Spleen (tissue), 11 donors: Measurements from ENCODE around the gene MTERF1. TPM values are rescaled to one million over a fixed set of nuclear protein-coding genes. Genes with fewer than 3 reads are reported as not detected.

Experiments
- DNase-seq: peaks from one replicate; pipeline ENCODE4 v3.0.0-alpha.2; 2020
- H3K27ac ChIP-seq, 8 donors: fragments of 200-600 bp; sonication (generic) in 7 of 8; 1 replicate in 4 of 8; 2 replicates in 4 of 8; pipeline versions ENCODE4 v1.5.0 to v1.8.0; 2016 to 2021; ENCODE audit warnings: inconsistent platforms in 4 of 8, mild to moderate bottlenecking in 4 of 8, moderate library complexity in 1 of 8
- H3K27me3 ChIP-seq, 7 donors: fragments of 200-600 bp; sonication (generic) in 6 of 7; replicated peaks in 1 of 7; 1 replicate in 4 of 7; 2 replicates in 3 of 7; pipeline versions ENCODE4 v1.5.0 to v1.8.0; 2016 to 2021; ENCODE audit warnings: inconsistent platforms in 3 of 7, mild to moderate bottlenecking in 1 of 7
- H3K36me3 ChIP-seq, 6 donors: fragments of 200-600 bp; sonication (generic) in 5 of 6; 1 replicate in 4 of 6; 2 replicates in 2 of 6; pipeline versions ENCODE4 v1.5.0 to v1.8.0; 2016 to 2021; ENCODE audit warnings: inconsistent platforms in 2 of 6
- H3K4me1 ChIP-seq, 6 donors: fragments of 200-600 bp; sonication (generic) in 5 of 6; 1 replicate in 3 of 6; 2 replicates in 3 of 6; pipeline versions ENCODE4 v1.5.0 to v1.8.0; 2016 to 2021; ENCODE audit warnings: inconsistent platforms in 3 of 6
- H3K4me3 ChIP-seq, 8 donors: fragments of 200-600 bp; sonication (generic) in 7 of 8; 1 replicate in 4 of 8; 2 replicates in 4 of 8; pipeline versions ENCODE4 v1.5.0 to v1.8.0; 2016 to 2021; ENCODE audit warnings: inconsistent platforms in 4 of 8, mild to moderate bottlenecking in 4 of 8, moderate library complexity in 2 of 8
- H3K9me3 ChIP-seq, 8 donors: fragments of 200-600 bp; sonication (generic) in 7 of 8; 1 replicate in 4 of 8; 2 replicates in 4 of 8; pipeline versions ENCODE4 v1.5.0 to v1.8.0; 2016 to 2021; ENCODE audit warnings: inconsistent platforms in 4 of 8
- CTCF ChIP-seq, 11 experiments: fragments of 200-600 bp in 7 of 11; fragments of 450-650 bp in 4 of 11; sonication (generic) in 4 of 11; IDR thresholded peaks in 8 of 11; conservative IDR thresholded peaks in 3 of 11; 1 replicate in 7 of 11; 2 replicates in 4 of 11; pipeline versions ENCODE4 v1.4.0 to v1.8.0; 2016 to 2021; ENCODE audit warnings: antibody characterized with exemption in 11 of 11, inconsistent platforms in 4 of 11, mild to moderate bottlenecking in 1 of 11
- POLR2A ChIP-seq, 3 donors: fragments of 450-650 bp; IDR thresholded peaks; one replicate each; pipeline ENCODE4 v1.5.1; 2017; ENCODE audit warnings: antibody characterized with exemption in 3 of 3, mild to moderate bottlenecking in 1 of 3
- POLR2AphosphoS5 ChIP-seq, 3 donors: sonication (generic); formaldehyde crosslinking; IDR thresholded peaks; one replicate each; pipeline ENCODE4 v1.5.1; 2017; ENCODE audit warnings: antibody characterized with exemption in 3 of 3
- WGBS, 5 donors: extraction: QIAGEN DNeasy Blood & Tissue Kit in 3 of 5; methylation state at CpG; one replicate each; pipeline versions ENCODE4 v1.1.5 to v1.1.7; 2013 to 2018; 5-methylcytosine and 5-hydroxymethylcytosine counted together
- intact Hi-C: fragments of 100-400 bp; cut with DNase I; formaldehyde crosslinking; loops from one replicate; pipeline ENCODE4 v1.15.0; 2023; ENCODE audit warnings: low total_unique reads
- polyA plus RNA-seq, 3 donors: library from polyadenylated mRNA; stranded (reverse); fragments of 200-250 nt; gene quantifications; one replicate each; pipeline ENCODE4 v1.2.1, GENCODE V29; 2013
- total RNA-seq, 7 donors: library from RNA; depleted of rRNA in 3 of 7; stranded (reverse); fragments of >200 nt in 3 of 7; fragmentation: NEBNext Ultra II Directional in 4 of 7; extraction: Animal tissue kit (Norgen Biotek cat#: 25700) in 4 of 7; gene quantifications; one replicate each; pipeline versions ENCODE4 v1.1.0 to v1.2.1, GENCODE V29; 2016 to 2021
- donor health status: healthy with polysubstance abuse.
- donor health status: DM: no; HTN: no; CAD: no; lungs with moderate emphysema.
- donor health status: DM: no; HTN: no; CAD: no.
- donor health status: Bipolar disorder and iron deficiency.
- donor health status: healthy.
- donor health status: DM: no; HTN: no; CAD: no.
- donor health status: DM: yes; HTN: yes; CAD: no.

Gene MTERF1
- total and polyA plus RNA-seq, 10 donors: 11.6 to 20.1 (median 14.7) TPM

- no peak for TF ChIP-seq POLR2A (IDR thresholded peaks at IDR 0.05)
- TF ChIP-seq POLR2AphosphoS5 (IDR thresholded peaks at IDR 0.05): no peak
- no peak for TF ChIP-seq CTCF (IDR thresholded peaks at IDR 0.05 in 8 of 11, conservative IDR thresholded peaks at IDR 0.05 in 3 of 11)
- Histone ChIP-seq H3K4me3 (no peak overlapping the region), H3K4me1 (peaks cover 0 to 17% (median under 1%) of the 10 kb centered on the region in 6 donors), H3K36me3 (peaks cover 0 to 65% (median 16%) of the 10 kb centered on the region in 6 donors), H3K9me3 (no peaks in the 10 kb centered on the region), H3K27ac (no peak overlapping the region), H3K27me3 (no peaks in the 10 kb centered on the region)
- no peak for DNase-seq
- intact Hi-C loops: no loop called here
Measured at GRCh38 chr7:91872928-91873327, 7.6 kb downstream of the MTERF1 start.

- Histone ChIP-seq H3K27me3 (no peaks in the 10 kb centered on the region), H3K27ac (no peak overlapping the region), H3K36me3 (peaks cover 0 to 61% (median 16%) of the 10 kb centered on the region in 6 donors), H3K9me3 (no peaks in the 10 kb centered on the region), H3K4me1 (peaks cover 0 to 12% (median 0%) of the 10 kb centered on the region in 6 donors), H3K4me3 (no peak overlapping the region)
- no peak for DNase-seq
- no peak for TF ChIP-seq POLR2AphosphoS5 (IDR thresholded peaks at IDR 0.05)
- no peak for TF ChIP-seq CTCF (IDR thresholded peaks at IDR 0.05 in 8 of 11, conservative IDR thresholded peaks at IDR 0.05 in 3 of 11)
- no peak for TF ChIP-seq POLR2A (IDR thresholded peaks at IDR 0.05)
- intact Hi-C loops: no loop called here
Measured at GRCh38 chr7:91872069-91872468, 8.4 kb downstream of the MTERF1 start.

GRCh38 chr7:91869661-91870060, 10.8 kb downstream of the MTERF1 start:
- Histone ChIP-seq H3K27ac (no peak overlapping the region), H3K4me3 (no peak overlapping the region), H3K36me3 (peaks cover 0 to 39% (median 13%) of the 10 kb centered on the region in 6 donors), H3K9me3 (peaks cover 0 to 2% (median 0%) of the 10 kb centered on the region in 8 donors), H3K27me3 (no peaks in the 10 kb centered on the region), H3K4me1 (no peaks in the 10 kb centered on the region)
- WGBS, 5 donors: 85 to 93% (median 90%) methylated on average over 1 of the region's 1 CpG
- intact Hi-C loops: no loop called here
- no peak for TF ChIP-seq POLR2AphosphoS5 (IDR thresholded peaks at IDR 0.05)
- TF ChIP-seq CTCF (IDR thresholded peaks at IDR 0.05 in 8 of 11, conservative IDR thresholded peaks at IDR 0.05 in 3 of 11): no peak
- no peak for TF ChIP-seq POLR2A (IDR thresholded peaks at IDR 0.05)
- no peak for DNase-seq

- Histone ChIP-seq H3K27ac (no peak overlapping the region), H3K36me3 (peaks cover 0 to 20% (median 0%) of the 10 kb centered on the region in 6 donors), H3K4me3 (no peak overlapping the region), H3K9me3 (peaks cover 0 to 4% (median 0%) of the 10 kb centered on the region in 8 donors), H3K4me1 (no peaks in the 10 kb centered on the region), H3K27me3 (no peaks in the 10 kb centered on the region)
- no peak for DNase-seq
- intact Hi-C loops: no loop called here
- TF ChIP-seq POLR2A (IDR thresholded peaks at IDR 0.05) (no peak), POLR2AphosphoS5 (IDR thresholded peaks at IDR 0.05) (no peak), CTCF (IDR thresholded peaks at IDR 0.05 in 8 of 11, conservative IDR thresholded peaks at IDR 0.05 in 3 of 11) (no peak)
- 68 to 88% (median 75%) methylated on average over 2 of the region's 2 CpGs for WGBS, 5 donors
Measured at GRCh38 chr7:91866599-91867148, 13.8 kb downstream of the MTERF1 start.
